GM12878 (cell line): ENCODE results near the gene CREB3L1. TPM values are rescaled to one million over a fixed set of nuclear protein-coding genes. Genes with fewer than 3 reads are reported as not detected.

Experiments used
- ATAC-seq: fragments of 200-7000 bp; cut with Tn5 transposase; 3 replicates; pipeline ENCODE4 v1.9.1; 2020; ENCODE audit warnings: mild to moderate bottlenecking, moderate library complexity
- BruUV-seq: library from RNA; stranded (reverse); fragments of 400-500 nt; replicated peaks from 2 replicates; lab custom pipeline; 2021; lab: Mats Ljungman, UMichigan
- CTCF ChIA-PET: fragments of 300-600 bp; sonication (Branson Sonifier 250); formaldehyde crosslinking; extraction: SDS; loops from one replicate; lab custom pipeline; 2021; ENCODE audit warnings: inconsistent platforms; lab: Yijun Ruan, JAX
- POLR2A ChIA-PET: fragments of 350-600 bp; formaldehyde crosslinking; extraction: SDS; loops from one replicate; lab custom pipeline; 2021; ENCODE audit warnings: inconsistent platforms; lab: Charles Lee
- RAD21 ChIA-PET: fragments of 300-600 bp; sonication (Branson Sonifier 250); formaldehyde crosslinking; loops from one replicate; lab custom pipeline; 2023; ENCODE audit warnings: antibody characterized with exemption; ENCODE audit not compliant: unreplicated experiment; lab: Charles Lee
- SMC1A ChIA-PET: fragments of 300-600 bp; sonication (Branson Sonifier 250); formaldehyde crosslinking; loops from one replicate; lab custom pipeline; 2023; ENCODE audit not compliant: unreplicated experiment, uncharacterized antibody; lab: Charles Lee
- DNase-seq: peaks from one replicate; pipeline ENCODE4 v3.0.0-alpha.2; 2011; ENCODE audit warnings: low read depth, low spot score
- FAIRE-seq: peaks from 3 replicates; lab custom pipeline; 2011; peaks lifted over from hg19 to GRCh38; lab: Jason Lieb, UNC
- H2AFZ ChIP-seq: 2 replicates; pipeline ENCODE4 v1.6.0; 2011; ENCODE audit warnings: low read depth, low read length, control low read depth; ENCODE audit not compliant: control insufficient read depth
- H3K27ac ChIP-seq: 2 replicates; pipeline ENCODE4 v1.5.1; 2011; ENCODE audit warnings: control low read depth; ENCODE audit not compliant: control insufficient read depth, insufficient read depth
- H3K27me3 ChIP-seq, 2 experiments: replicated peaks in 1 of 2; 2 replicates each; pipeline versions ENCODE4 v1.6.0 to v1.6.1; 2011; ENCODE audit warnings: low read length in 1 of 2; ENCODE audit not compliant: control insufficient read depth in 2 of 2, insufficient read depth in 2 of 2
- H3K36me3 ChIP-seq, 2 experiments: 2 replicates each; pipeline ENCODE4 v1.5.1; 2011; ENCODE audit warnings: low read length in 1 of 2; ENCODE audit not compliant: control insufficient read depth in 2 of 2, insufficient read depth in 2 of 2
- H3K4me1 ChIP-seq: 2 replicates; pipeline ENCODE4 v1.6.1; 2011; ENCODE audit warnings: mild to moderate bottlenecking, low read length, moderate library complexity, mixed read lengths; ENCODE audit not compliant: control insufficient read depth, insufficient read depth
- H3K4me2 ChIP-seq: 2 replicates; pipeline ENCODE4 v1.6.0; 2011; ENCODE audit warnings: control low read depth; ENCODE audit not compliant: control insufficient read depth, insufficient read depth
- H3K4me3 ChIP-seq: fragments of 200-600 bp; sonication (generic); 2 replicates; pipeline ENCODE4 v1.5.1; 2016
- H3K79me2 ChIP-seq: 2 replicates; pipeline ENCODE4 v1.6.0; 2011; ENCODE audit warnings: low read length; ENCODE audit not compliant: control insufficient read depth, insufficient read depth
- H3K9ac ChIP-seq: 2 replicates; pipeline ENCODE4 v1.8.0; 2011; ENCODE audit warnings: low read length, control low read depth, mixed read lengths; ENCODE audit not compliant: control insufficient read depth, insufficient read depth
- H3K9me3 ChIP-seq: replicated peaks from 3 replicates; pipeline ENCODE4 v1.5.1; 2011; ENCODE audit warnings: mild to moderate bottlenecking, low read length; ENCODE audit not compliant: control insufficient read depth, insufficient read depth
- H4K20me1 ChIP-seq: 2 replicates; pipeline ENCODE4 v1.6.0; 2011; ENCODE audit not compliant: control insufficient read depth, insufficient read depth
- BHLHE40 ChIP-seq, 2 experiments: fragments of 450-650 bp in 1 of 2; IDR thresholded peaks; 2 replicates each; pipeline ENCODE4 v1.6.1; 2011 to 2017; ENCODE audit warnings: low read depth in 2 of 2, borderline replicate concordance in 1 of 2, improper control_type of control experiment in 1 of 2, low read length in 1 of 2, mild to moderate bottlenecking in 1 of 2
- CREB1 ChIP-seq: IDR thresholded peaks from 2 replicates; pipeline ENCODE4 v1.6.1; 2012; ENCODE audit warnings: low read depth, mild to moderate bottlenecking, inconsistent platforms
- DPF2 ChIP-seq: fragments of 450-650 bp; IDR thresholded peaks from 2 replicates; pipeline ENCODE4 v1.6.1; 2017; ENCODE audit warnings: mild to moderate bottlenecking
- ESRRA ChIP-seq: IDR thresholded peaks from 2 replicates; pipeline ENCODE4 v1.6.1; 2012; ENCODE audit warnings: mild to moderate bottlenecking, low read length, improper control_type of control experiment
- ETV6 ChIP-seq, 2 experiments: fragments of 450-650 bp in 1 of 2; IDR thresholded peaks in 1 of 2; conservative IDR thresholded peaks in 1 of 2; 2 replicates each; pipeline ENCODE4 v1.6.1; 2014; ENCODE audit warnings: antibody characterized with exemption in 1 of 2, borderline replicate concordance in 1 of 2, low read depth in 1 of 2, mild to moderate bottlenecking in 1 of 2, moderate library complexity in 1 of 2
- HDAC6 ChIP-seq: fragments of 200-600 bp; sonication (generic); IDR thresholded peaks from one replicate; pipeline ENCODE4 v1.8.0; 2017; ENCODE audit warnings: antibody characterized with exemption; ENCODE audit not compliant: unreplicated experiment
- IRF4 ChIP-seq: IDR thresholded peaks from 2 replicates; pipeline ENCODE4 v1.6.1; 2011; ENCODE audit warnings: low read depth, low read length
- MXI1 ChIP-seq: fragments of 150-350 bp; IDR thresholded peaks from 2 replicates; pipeline ENCODE4 v1.6.1; 2011; ENCODE audit warnings: low read depth, mild to moderate bottlenecking, inconsistent platforms, low read length, improper control_type of control experiment
- MYC ChIP-seq: IDR thresholded peaks from 2 replicates; pipeline ENCODE4 v1.6.1; 2011; ENCODE audit warnings: mild to moderate bottlenecking, low read length, moderate library complexity, inconsistent platforms; ENCODE audit not compliant: insufficient read depth, insufficient replicate concordance, insufficient read length, severe bottlenecking
- NBN ChIP-seq: fragments of 450-650 bp; IDR thresholded peaks from 2 replicates; pipeline ENCODE4 v1.6.1; 2016
- NRF1 ChIP-seq: conservative IDR thresholded peaks from 2 replicates; pipeline ENCODE4 v1.6.1; 2011; ENCODE audit warnings: mild to moderate bottlenecking, low read depth, low read length, improper control_type of control experiment
- POU2F2 ChIP-seq: IDR thresholded peaks from 3 replicates; pipeline ENCODE4 v1.6.1; 2011; ENCODE audit warnings: low read depth, mild to moderate bottlenecking, low read length, borderline replicate concordance
- RAD21 ChIP-seq: IDR thresholded peaks from 2 replicates; pipeline ENCODE4 v1.6.1; 2011; ENCODE audit warnings: mild to moderate bottlenecking, low read depth, low read length, moderate library complexity; ENCODE audit not compliant: insufficient read depth
- RUNX3 ChIP-seq: IDR thresholded peaks from 2 replicates; pipeline ENCODE4 v1.6.1; 2012; ENCODE audit warnings: low read length, inconsistent platforms
- SP1 ChIP-seq: IDR thresholded peaks from one replicate; pipeline ENCODE4 v1.6.1; 2011; ENCODE audit warnings: low read depth, low read length
- ZNF217 ChIP-seq: fragments of 450-650 bp; IDR thresholded peaks from 2 replicates; pipeline ENCODE4 v1.6.1; 2017; ENCODE audit warnings: antibody characterized with exemption, mild to moderate bottlenecking
- ZNF384 ChIP-seq: IDR thresholded peaks from 2 replicates; pipeline ENCODE4 v1.6.1; 2012; ENCODE audit warnings: low read depth, mild to moderate bottlenecking, low read length, improper control_type of control experiment, borderline replicate concordance
- WGBS: methylation state at CpG from one replicate; pipeline ENCODE4 v1.1.6; 2016; ENCODE audit warnings: low lambda C conversion rate; ENCODE audit not compliant: insufficient replicate concordance, insufficient coverage; ENCODE audit errors: missing lambda C conversion rate; 5-methylcytosine and 5-hydroxymethylcytosine counted together
- in situ Hi-C: fragments of 300-500 bp; cut with MboI; formaldehyde crosslinking; loops from 9 replicates; pipeline ENCODE4 v1.14.3; 2018; ENCODE audit warnings: mixed read lengths
- intact Hi-C: fragments of 100-400 bp; cut with micrococcal nuclease; formaldehyde crosslinking; loops from one replicate; pipeline ENCODE4 v1.14.2; 2022; ENCODE audit not compliant: unreplicated experiment
- polyA plus RNA-seq, 11 experiments: library from polyadenylated mRNA; depleted of rRNA in 4 of 11; unstranded in 6 of 11; stranded (reverse) in 5 of 11; fragments of >200 nt; fragmentation: Nextera tagmentation in 4 of 11; fragmentation: Illumina TruSeq in 1 of 11; extraction: Ambion mirVana in 4 of 11; extraction: Trizol in 1 of 11; gene quantifications; 1 replicate in 1 of 11; 2 replicates in 10 of 11; pipeline versions ENCODE4 v1.2.1 to v1.2.3, GENCODE V29; 2011 to 2016; ENCODE audit warnings: inconsistent platforms in 2 of 11, missing spikeins in 2 of 11, low read depth in 1 of 11
- total RNA-seq, 4 experiments: library from RNA; depleted of rRNA in 3 of 4; stranded (reverse); fragments of >200 nt in 3 of 4; fragmentation: Illumina TruSeq in 1 of 4; extraction: Trizol in 1 of 4; gene quantifications; 2 replicates each; pipeline versions ENCODE4 v1.2.1 to v1.2.3, GENCODE V29; 2013 to 2021
- TF ChIP-seq, protein P1 (sequence below): fragments of 450-650 bp; IDR thresholded peaks from 2 replicates; pipeline ENCODE4 v1.6.1; 2017; ENCODE audit warnings: antibody characterized with exemption, mild to moderate bottlenecking, moderate library complexity
- TF ChIP-seq, protein P2 (sequence below): IDR thresholded peaks from 2 replicates; pipeline ENCODE4 v1.6.1; 2012; ENCODE audit warnings: low read depth, low read length, improper control_type of control experiment

CREB3L1 gene
- total and polyA plus RNA-seq, 10 of the 15 experiments (the other 5 are each of a cell fraction or from before 2014, with no cell fraction given), result 0.03 to 1.4 (median 0.22) TPM

DNA sequence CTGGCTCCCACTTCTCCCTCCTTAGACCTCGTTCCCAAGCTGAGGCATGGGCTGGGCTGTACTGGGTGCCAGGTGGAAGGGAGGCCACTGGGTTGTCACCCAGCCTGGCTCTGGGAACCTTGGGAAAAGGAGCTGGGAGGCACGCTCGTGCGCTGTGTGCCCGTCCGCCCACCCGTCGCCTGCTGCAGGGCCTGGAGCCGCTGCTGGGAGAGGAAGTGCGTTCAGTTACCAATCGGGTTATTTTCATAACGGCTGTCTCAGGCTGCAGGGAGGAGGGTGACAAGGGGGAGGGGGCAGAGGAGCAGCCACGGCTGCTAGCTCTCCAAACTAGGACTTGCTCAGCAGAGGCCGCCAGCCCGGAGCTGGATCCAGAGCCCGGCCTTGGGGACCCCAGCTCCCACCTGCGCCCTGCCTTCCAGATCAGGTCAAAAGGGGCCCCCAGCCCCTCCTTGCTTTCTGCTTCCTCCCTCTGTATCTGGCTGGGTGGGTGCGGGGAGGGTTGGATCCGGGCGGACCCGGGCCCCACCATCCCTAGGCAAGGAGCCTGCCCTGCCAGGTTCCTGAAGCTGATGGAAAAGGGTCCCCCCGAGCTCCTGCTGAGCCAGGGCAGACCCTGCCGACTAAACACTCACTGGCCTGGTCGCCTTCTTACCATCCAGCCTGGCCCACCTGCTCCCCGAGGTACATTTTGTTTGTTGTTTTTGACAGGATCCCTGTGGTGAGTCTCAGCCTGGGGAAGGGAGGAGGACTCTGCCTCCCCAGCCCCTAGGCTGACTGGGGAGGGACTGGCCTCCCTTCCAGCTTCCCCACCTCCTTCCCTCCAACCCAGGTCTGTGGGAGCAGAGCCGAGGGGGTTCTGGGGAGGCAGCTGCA is 84.1 kb downstream of the CREB3L1 start:
- no peaks in the 10 kb centered on the region for H4K20me1 ChIP-seq
- FAIRE-seq (peak; percentile 97), DNase-seq (peak; percentile 44), ATAC-seq (peak; percentile 97)
- ChIA-PET SMC1A (interaction anchor here (0.7 to 6.0 kb wide), 11 partner anchors 11 to 176 kb away, joined by 3 to 70 read pairs (median 4); partner anchors contain the start of gene DGKZ), RAD21 (interaction anchor here (0.7 to 3.1 kb wide), 13 partner anchors 9 to 199 kb away, joined by 3 to 38 read pairs (median 4); partner anchors contain the start of gene DGKZ), CTCF (interaction anchor here (0.6 to 19.9 kb wide), 15 partner anchors 4 to 257 kb away, joined by 3 to 423 read pairs (median 4); partner anchors contain the start of genes ATG13, DGKZ and HARBI1), POLR2A (interaction anchor here (0.6 to 3.2 kb wide), 10 partner anchors 10 to 200 kb away, joined by 3 to 32 read pairs (median 4); partner anchors contain the start of gene DGKZ)
- no peaks in the 10 kb centered on the region for H3K27me3 ChIP-seq
- peak overlapping the region; percentile 68 for H2AFZ ChIP-seq
- H3K4me3 ChIP-seq, result peak overlapping the region; percentile 65
- H3K27ac ChIP-seq, result peak overlapping the region; percentile 90
- H3K4me1 ChIP-seq, result peaks cover 20% of the 10 kb centered on the region
- WGBS, result under 1% methylated on average over 23 of the region's 26 CpGs
- peaks cover 29% of the 10 kb centered on the region for H3K79me2 ChIP-seq
- intact Hi-C loops (no loop called here), in situ Hi-C loops (no loop called here)
- BruUV-seq, result no TSS peak
- H3K9ac ChIP-seq, result peak overlapping the region; percentile 86
- H3K36me3 ChIP-seq, result peaks cover 0 to 8% of the 10 kb centered on the region in 2 experiments; a peak in 3 of 4 replicates
- peak overlapping the region; percentile 86 for H3K4me2 ChIP-seq
- no peaks in the 10 kb centered on the region for H3K9me3 ChIP-seq
- peak; percentile 78; the same call in 2 of the 3 replicates for TF ChIP-seq POU2F2
- TF ChIP-seq MYC, result no peak
- peak; percentile 89 to 97 for TF ChIP-seq BHLHE40 (IDR thresholded peaks at IDR 0.05; ENCODE audit: borderline replicate concordance in 1 of 2, low read depth in 2 of 2, low read length in 1 of 2)
- TF ChIP-seq ETV6 (conservative IDR thresholded peaks at IDR 0.05 in 1 of 2, IDR thresholded peaks at IDR 0.05 in 1 of 2; ENCODE audit: borderline replicate concordance in 1 of 2, low read depth in 1 of 2), result no peak
- TF ChIP-seq RAD21, result no peak
- no peak for TF ChIP-seq NRF1
- no peak; the same call in 1 of the 2 replicates for TF ChIP-seq MXI1
- TF ChIP-seq, protein P1, sequence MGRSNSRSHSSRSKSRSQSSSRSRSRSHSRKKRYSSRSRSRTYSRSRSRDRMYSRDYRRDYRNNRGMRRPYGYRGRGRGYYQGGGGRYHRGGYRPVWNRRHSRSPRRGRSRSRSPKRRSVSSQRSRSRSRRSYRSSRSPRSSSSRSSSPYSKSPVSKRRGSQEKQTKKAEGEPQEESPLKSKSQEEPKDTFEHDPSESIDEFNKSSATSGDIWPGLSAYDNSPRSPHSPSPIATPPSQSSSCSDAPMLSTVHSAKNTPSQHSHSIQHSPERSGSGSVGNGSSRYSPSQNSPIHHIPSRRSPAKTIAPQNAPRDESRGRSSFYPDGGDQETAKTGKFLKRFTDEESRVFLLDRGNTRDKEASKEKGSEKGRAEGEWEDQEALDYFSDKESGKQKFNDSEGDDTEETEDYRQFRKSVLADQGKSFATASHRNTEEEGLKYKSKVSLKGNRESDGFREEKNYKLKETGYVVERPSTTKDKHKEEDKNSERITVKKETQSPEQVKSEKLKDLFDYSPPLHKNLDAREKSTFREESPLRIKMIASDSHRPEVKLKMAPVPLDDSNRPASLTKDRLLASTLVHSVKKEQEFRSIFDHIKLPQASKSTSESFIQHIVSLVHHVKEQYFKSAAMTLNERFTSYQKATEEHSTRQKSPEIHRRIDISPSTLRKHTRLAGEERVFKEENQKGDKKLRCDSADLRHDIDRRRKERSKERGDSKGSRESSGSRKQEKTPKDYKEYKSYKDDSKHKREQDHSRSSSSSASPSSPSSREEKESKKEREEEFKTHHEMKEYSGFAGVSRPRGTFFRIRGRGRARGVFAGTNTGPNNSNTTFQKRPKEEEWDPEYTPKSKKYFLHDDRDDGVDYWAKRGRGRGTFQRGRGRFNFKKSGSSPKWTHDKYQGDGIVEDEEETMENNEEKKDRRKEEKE, result no peak
- no peak for TF ChIP-seq RUNX3
- 0 out of 2 replicates have a peak, but pooled peaks have one; percentile 10 for TF ChIP-seq CREB1
- TF ChIP-seq, protein P2, sequence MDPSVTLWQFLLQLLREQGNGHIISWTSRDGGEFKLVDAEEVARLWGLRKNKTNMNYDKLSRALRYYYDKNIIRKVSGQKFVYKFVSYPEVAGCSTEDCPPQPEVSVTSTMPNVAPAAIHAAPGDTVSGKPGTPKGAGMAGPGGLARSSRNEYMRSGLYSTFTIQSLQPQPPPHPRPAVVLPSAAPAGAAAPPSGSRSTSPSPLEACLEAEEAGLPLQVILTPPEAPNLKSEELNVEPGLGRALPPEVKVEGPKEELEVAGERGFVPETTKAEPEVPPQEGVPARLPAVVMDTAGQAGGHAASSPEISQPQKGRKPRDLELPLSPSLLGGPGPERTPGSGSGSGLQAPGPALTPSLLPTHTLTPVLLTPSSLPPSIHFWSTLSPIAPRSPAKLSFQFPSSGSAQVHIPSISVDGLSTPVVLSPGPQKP, result no peak
- no peak for TF ChIP-seq ESRRA
- peak; percentile 39 for TF ChIP-seq HDAC6
- peak; percentile 93 for TF ChIP-seq DPF2
- TF ChIP-seq ZNF384, result no peak
- no peak for TF ChIP-seq IRF4
- TF ChIP-seq ZNF217, result no peak
- peak; percentile 70 for TF ChIP-seq NBN
- no peak for TF ChIP-seq SP1
